ENCODE data around the gene RD3L.

RD3L gene

GRCh38 chr14:103896578-103896977, 45.8 kb downstream of the RD3L start:
- no peak for DNase-seq (ENCODE audit: low read depth)

GRCh38 chr14:103894723-103895059, 47.6 kb downstream of the RD3L start:
- DNase-seq (ENCODE audit: low read depth) = no peak

GRCh38 chr14:103894034-103894722, 48.2 kb downstream of the RD3L start:
- DNase-seq (ENCODE audit: low read depth) = no peak

GRCh38 chr14:103892247-103892646, 50.1 kb downstream of the RD3L start:
- no peak for DNase-seq (ENCODE audit: low read depth)

- no peak for DNase-seq (ENCODE audit: low read depth)
Observed at GRCh38 chr14:103891667-103892215, 50.6 kb downstream of the RD3L start.

GRCh38 chr14:103890821-103891666, 51.3 kb downstream of the RD3L start:
- no peak for DNase-seq (ENCODE audit: low read depth)

Data from EH (cell line).